H9 (cell line): Measurements from ENCODE around the gene NXPH4. TPM values are rescaled to one million over a fixed set of nuclear protein-coding genes. Genes with fewer than 3 reads are reported as not detected.

Experiments
- DNase-seq: peaks from one replicate; pipeline ENCODE4 v3.0.0-alpha.2; 2017
- H2AFZ ChIP-seq: one replicate; pipeline ENCODE4 v1.6.1; 2013; ENCODE audit warnings: mild to moderate bottlenecking, low read length, control low read depth, moderate library complexity
- H2AK5ac ChIP-seq: 2 replicates; pipeline ENCODE4 v1.6.1; 2013; ENCODE audit warnings: low read length, control low read depth, mixed read lengths; ENCODE audit not compliant: insufficient read length
- H2BK120ac ChIP-seq: one replicate; pipeline ENCODE4 v1.6.1; 2013; ENCODE audit warnings: low read depth, mild to moderate bottlenecking, low read length, control low read depth, inconsistent platforms; ENCODE audit not compliant: poor library complexity, severe bottlenecking
- H2BK12ac ChIP-seq: 2 replicates; pipeline ENCODE4 v1.6.1; 2013; ENCODE audit warnings: low read length, control low read depth, mixed read lengths, low read depth; ENCODE audit not compliant: insufficient read length
- H2BK15ac ChIP-seq: 2 replicates; pipeline ENCODE4 v1.6.1; 2013; ENCODE audit warnings: low read depth, low read length, control low read depth
- H2BK20ac ChIP-seq: one replicate; pipeline ENCODE4 v1.6.1; 2013; ENCODE audit warnings: low read depth, mild to moderate bottlenecking, low read length, control low read depth, inconsistent platforms; ENCODE audit not compliant: poor library complexity, severe bottlenecking
- H2BK5ac ChIP-seq: 2 replicates; pipeline ENCODE4 v1.6.1; 2013; ENCODE audit warnings: low read length, control low read depth, mixed read lengths; ENCODE audit not compliant: insufficient read length
- H3K14ac ChIP-seq: 2 replicates; pipeline ENCODE4 v1.6.1; 2013; ENCODE audit warnings: low read length, control low read depth; ENCODE audit not compliant: insufficient read depth
- H3K18ac ChIP-seq: 2 replicates; pipeline ENCODE4 v1.6.1; 2013; ENCODE audit warnings: low read depth, mild to moderate bottlenecking, mixed read lengths, low read length, control low read depth; ENCODE audit not compliant: insufficient read length
- H3K23ac ChIP-seq: 2 replicates; pipeline ENCODE4 v1.6.1; 2013; ENCODE audit warnings: low read length, control low read depth, mixed read lengths, low read depth; ENCODE audit not compliant: insufficient read length
- H3K23me2 ChIP-seq: 2 replicates; pipeline ENCODE4 v1.6.1; 2013; ENCODE audit warnings: low read depth, mild to moderate bottlenecking, mixed read lengths, low read length, control low read depth; ENCODE audit not compliant: insufficient read length, poor library complexity, severe bottlenecking
- H3K27ac ChIP-seq: 2 replicates; pipeline ENCODE4 v1.5.1; 2013; ENCODE audit warnings: low read length, control low read depth, mixed read lengths, low read depth; ENCODE audit not compliant: insufficient read length
- H3K27me3 ChIP-seq: 2 replicates; pipeline ENCODE4 v1.6.1; 2013; ENCODE audit warnings: low read length, control low read depth, inconsistent platforms; ENCODE audit not compliant: insufficient read depth
- H3K4ac ChIP-seq: 2 replicates; pipeline ENCODE4 v1.6.1; 2013; ENCODE audit warnings: low read depth, mild to moderate bottlenecking, control low read depth, inconsistent platforms, low read length, moderate library complexity
- H3K4me1 ChIP-seq: 2 replicates; pipeline ENCODE4 v1.6.1; 2013; ENCODE audit warnings: low read length, control low read depth, inconsistent platforms; ENCODE audit not compliant: insufficient read depth
- H3K4me2 ChIP-seq: 2 replicates; pipeline ENCODE4 v1.6.1; 2013; ENCODE audit warnings: low read length, control low read depth, mixed read lengths; ENCODE audit not compliant: insufficient read length, insufficient read depth
- H3K56ac ChIP-seq: 2 replicates; pipeline ENCODE4 v1.6.1; 2013; ENCODE audit warnings: low read depth, mild to moderate bottlenecking, mixed read lengths, low read length, control low read depth; ENCODE audit not compliant: insufficient read length
- H3K79me1 ChIP-seq: 2 replicates; pipeline ENCODE4 v1.6.1; 2013; ENCODE audit warnings: low read depth, mild to moderate bottlenecking, moderate library complexity, low read length, control low read depth, inconsistent platforms; ENCODE audit not compliant: insufficient read depth, poor library complexity, severe bottlenecking
- H3K79me2 ChIP-seq: 2 replicates; pipeline ENCODE4 v1.6.1; 2013; ENCODE audit warnings: low read length, control low read depth, inconsistent platforms; ENCODE audit not compliant: insufficient read depth
- H3K9ac ChIP-seq: 2 replicates; pipeline ENCODE4 v1.6.1; 2013; ENCODE audit warnings: low read length, control low read depth, mixed read lengths; ENCODE audit not compliant: insufficient read length; ENCODE audit errors: extremely low read depth
- H3K9me3 ChIP-seq: one replicate; pipeline ENCODE4 v1.6.1; 2013; ENCODE audit warnings: low read depth, low read length, inconsistent platforms; ENCODE audit not compliant: control insufficient read depth
- H3T11ph ChIP-seq: one replicate; pipeline ENCODE4 v1.6.1; 2013; ENCODE audit warnings: mild to moderate bottlenecking, low read length, control low read depth, inconsistent platforms
- H4K20me1 ChIP-seq: one replicate; pipeline ENCODE4 v1.6.1; 2013; ENCODE audit not compliant: control insufficient read depth, insufficient read length, insufficient read depth
- H4K5ac ChIP-seq: 2 replicates; pipeline ENCODE4 v1.6.1; 2013; ENCODE audit warnings: low read depth, mild to moderate bottlenecking, mixed read lengths, low read length, control low read depth; ENCODE audit not compliant: insufficient read length
- H4K8ac ChIP-seq: replicated peaks from 2 replicates; pipeline ENCODE4 v1.6.1; 2013; ENCODE audit warnings: low read length, control low read depth, mixed read lengths, low read depth; ENCODE audit not compliant: insufficient read length
- H4K91ac ChIP-seq: 2 replicates; pipeline ENCODE4 v1.6.1; 2013; ENCODE audit warnings: low read depth, mild to moderate bottlenecking, moderate library complexity, mixed read lengths, low read length, control low read depth; ENCODE audit not compliant: insufficient read length
- H3K27ac Mint-ChIP-seq, 3 experiments: 2 replicates in 2 of 3; 3 replicates in 1 of 3; pipeline ENCODE4 v1.8.0; 2020 to 2021; ENCODE audit warnings: mixed read lengths in 3 of 3, mild to moderate bottlenecking in 1 of 3, moderate library complexity in 1 of 3
- H3K27me3 Mint-ChIP-seq: 2 replicates; pipeline ENCODE4 v1.8.0; 2021; ENCODE audit warnings: low read depth, mild to moderate bottlenecking, moderate library complexity, mixed read lengths
- H3K36me3 Mint-ChIP-seq, 3 experiments: 2 replicates in 2 of 3; 3 replicates in 1 of 3; pipeline ENCODE4 v1.8.0; 2020 to 2021; ENCODE audit warnings: low read depth in 3 of 3, mixed read lengths in 3 of 3; ENCODE audit not compliant: insufficient read depth in 1 of 3
- H3K4me1 Mint-ChIP-seq, 2 experiments: 2 replicates each; pipeline ENCODE4 v1.8.0; 2020; ENCODE audit warnings: mixed read lengths in 2 of 2
- H3K4me3 Mint-ChIP-seq, 2 experiments: 2 replicates in 1 of 2; 3 replicates in 1 of 2; pipeline ENCODE4 v1.8.0; 2020 to 2021; ENCODE audit warnings: mild to moderate bottlenecking in 2 of 2, mixed read lengths in 2 of 2, moderate library complexity in 1 of 2
- H3K9me3 Mint-ChIP-seq, 2 experiments: 2 replicates in 1 of 2; 3 replicates in 1 of 2; pipeline ENCODE4 v1.8.0; 2020; ENCODE audit warnings: mild to moderate bottlenecking in 2 of 2, mixed read lengths in 2 of 2, moderate library complexity in 1 of 2
- WGBS: extraction: QIAGEN DNeasy Blood & Tissue Kit; methylation state at CpG from one replicate; pipeline ENCODE4 v1.1.7; 2013; ENCODE audit warnings: missing lambda C conversion rate, low lambda C conversion rate, mixed read lengths; ENCODE audit not compliant: insufficient read length; ENCODE audit errors: extremely low coverage; 5-methylcytosine and 5-hydroxymethylcytosine counted together
- total RNA-seq: library from RNA; stranded (reverse); gene quantifications from 2 replicates; pipeline ENCODE4 v1.2.1, GENCODE V29; 2021
- TF ChIP-seq, protein P1 (sequence below): fragments of 200-600 bp; sonication (generic); conservative IDR thresholded peaks from 3 replicates; pipeline ENCODE4 v1.8.0; 2021; ENCODE audit warnings: antibody characterized with exemption, mild to moderate bottlenecking

NXPH4 gene
- total RNA-seq, 1 experiment from 2014 or later = 2.1 TPM

DNA sequence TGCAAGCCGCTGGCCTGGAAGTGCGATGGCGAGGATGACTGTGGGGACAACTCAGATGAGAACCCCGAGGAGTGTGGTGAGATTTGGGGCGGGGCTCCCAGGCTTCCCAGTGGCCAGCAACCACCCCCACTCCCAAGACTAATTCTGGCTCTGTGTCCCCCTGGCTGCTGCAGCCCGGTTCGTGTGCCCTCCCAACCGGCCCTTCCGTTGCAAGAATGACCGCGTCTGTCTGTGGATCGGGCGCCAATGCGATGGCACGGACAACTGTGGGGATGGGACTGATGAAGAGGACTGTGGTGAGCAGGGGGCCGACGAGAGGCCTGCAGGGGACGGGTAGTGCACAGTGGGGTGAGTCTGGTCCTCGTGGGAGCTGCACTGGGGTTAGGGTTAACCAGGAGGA is 12.1 kb upstream of the NXPH4 start:
- H3K18ac ChIP-seq = no peak overlapping the region
- H2BK20ac ChIP-seq = no peak overlapping the region
- H2BK15ac ChIP-seq = no peak overlapping the region
- H3K4ac ChIP-seq = no peak overlapping the region
- H3T11ph ChIP-seq = no peak overlapping the region
- no peak overlapping the region for H3K4me2 ChIP-seq
- no CpG with 5 or more reads among the region's 19 CpGs for WGBS
- H3K27ac ChIP-seq = no peak overlapping the region
- no peaks in the 10 kb centered on the region for H3K27me3 ChIP-seq
- no peak overlapping the region for H3K23ac ChIP-seq
- no peaks in the 10 kb centered on the region for H3K9me3 Mint-ChIP-seq
- H4K20me1 ChIP-seq = no peaks in the 10 kb centered on the region
- no peaks in the 10 kb centered on the region for H3K4me1 Mint-ChIP-seq
- no peaks in the 10 kb centered on the region for H3K27me3 Mint-ChIP-seq
- no peak overlapping the region for H3K14ac ChIP-seq
- H2BK5ac ChIP-seq = no peak overlapping the region
- H2BK120ac ChIP-seq = no peak overlapping the region
- H3K4me1 ChIP-seq = no peaks in the 10 kb centered on the region
- H3K23me2 ChIP-seq = no peaks in the 10 kb centered on the region
- no peaks in the 10 kb centered on the region for H3K79me1 ChIP-seq
- no peak overlapping the region; a peak in 2 of 7 replicates for H3K27ac Mint-ChIP-seq
- no peak overlapping the region for H2AK5ac ChIP-seq
- H2BK12ac ChIP-seq = no peak overlapping the region
- H2AFZ ChIP-seq = no peak overlapping the region
- no peak overlapping the region for H4K8ac ChIP-seq
- H3K9ac ChIP-seq = no peak overlapping the region
- peaks cover 44 to 91% (median 88%) of the 10 kb centered on the region in 3 experiments for H3K36me3 Mint-ChIP-seq
- TF ChIP-seq, protein P1, sequence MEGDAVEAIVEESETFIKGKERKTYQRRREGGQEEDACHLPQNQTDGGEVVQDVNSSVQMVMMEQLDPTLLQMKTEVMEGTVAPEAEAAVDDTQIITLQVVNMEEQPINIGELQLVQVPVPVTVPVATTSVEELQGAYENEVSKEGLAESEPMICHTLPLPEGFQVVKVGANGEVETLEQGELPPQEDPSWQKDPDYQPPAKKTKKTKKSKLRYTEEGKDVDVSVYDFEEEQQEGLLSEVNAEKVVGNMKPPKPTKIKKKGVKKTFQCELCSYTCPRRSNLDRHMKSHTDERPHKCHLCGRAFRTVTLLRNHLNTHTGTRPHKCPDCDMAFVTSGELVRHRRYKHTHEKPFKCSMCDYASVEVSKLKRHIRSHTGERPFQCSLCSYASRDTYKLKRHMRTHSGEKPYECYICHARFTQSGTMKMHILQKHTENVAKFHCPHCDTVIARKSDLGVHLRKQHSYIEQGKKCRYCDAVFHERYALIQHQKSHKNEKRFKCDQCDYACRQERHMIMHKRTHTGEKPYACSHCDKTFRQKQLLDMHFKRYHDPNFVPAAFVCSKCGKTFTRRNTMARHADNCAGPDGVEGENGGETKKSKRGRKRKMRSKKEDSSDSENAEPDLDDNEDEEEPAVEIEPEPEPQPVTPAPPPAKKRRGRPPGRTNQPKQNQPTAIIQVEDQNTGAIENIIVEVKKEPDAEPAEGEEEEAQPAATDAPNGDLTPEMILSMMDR = no peak
- no peak overlapping the region for H3K56ac ChIP-seq
- H3K9me3 ChIP-seq = no peaks in the 10 kb centered on the region
- H3K4me3 Mint-ChIP-seq = peak overlapping the region in 1 of 2 experiments; percentile 26; a peak in 1 of 5 replicates
- H3K79me2 ChIP-seq = no peaks in the 10 kb centered on the region
- H4K91ac ChIP-seq = no peak overlapping the region
- no peak for DNase-seq
- no peak overlapping the region for H4K5ac ChIP-seq
